OCI-LY7 (cell line): Measurements from ENCODE around the gene SKAP2. TPM values are rescaled to one million over a fixed set of nuclear protein-coding genes. Genes with fewer than 3 reads are reported as not detected.

ENCODE experiments used
- BruUV-seq: library from RNA; stranded (reverse); fragments of 400-500 nt; replicated peaks from 2 replicates; lab custom pipeline; 2021; lab: Mats Ljungman, UMichigan
- CTCF ChIA-PET: fragments of 300-600 bp; sonication (Branson Sonifier 250); formaldehyde crosslinking; loops from one replicate; lab custom pipeline; 2022; ENCODE audit warnings: antibody characterized with exemption; ENCODE audit not compliant: unreplicated experiment; lab: Charles Lee
- POLR2A ChIA-PET: fragments of 300-600 bp; sonication (Branson Sonifier 250); formaldehyde crosslinking; loops from one replicate; lab custom pipeline; 2022; ENCODE audit warnings: antibody characterized with exemption; lab: Charles Lee
- DNase-seq: peaks from one replicate; pipeline ENCODE4 v3.0.0-alpha.2; 2015; ENCODE audit warnings: low spot score
- H2AFZ ChIP-seq: fragments of 200-600 bp; sonication (generic), shearing (Covaris generic); 2 replicates; pipeline ENCODE4 v1.6.1; 2014; ENCODE audit warnings: mild to moderate bottlenecking, antibody characterized with exemption, low read length, moderate library complexity
- H3K27ac ChIP-seq: fragments of 200-600 bp; sonication (generic); 2 replicates; pipeline ENCODE4 v1.5.1; 2014; ENCODE audit warnings: mixed run types, low read depth, mild to moderate bottlenecking, moderate library complexity, low read length, inconsistent platforms; ENCODE audit not compliant: poor library complexity, severe bottlenecking
- H3K36me3 ChIP-seq: fragments of 200-600 bp; sonication (generic); 2 replicates; pipeline ENCODE4 v1.6.1; 2014; ENCODE audit warnings: mild to moderate bottlenecking, antibody characterized with exemption, low read length, moderate library complexity, mixed read lengths; ENCODE audit not compliant: insufficient read depth
- H3K4me1 ChIP-seq: fragments of 200-600 bp; sonication (generic); 2 replicates; pipeline ENCODE4 v1.5.1; 2014; ENCODE audit warnings: mild to moderate bottlenecking, low read length; ENCODE audit not compliant: insufficient read depth, poor library complexity, severe bottlenecking
- H3K4me2 ChIP-seq: fragments of 200-600 bp; sonication (generic); 2 replicates; pipeline ENCODE4 v1.6.1; 2014; ENCODE audit warnings: mild to moderate bottlenecking, low read length
- H3K4me3 ChIP-seq: fragments of 200-600 bp; sonication (generic); 2 replicates; pipeline ENCODE4 v1.5.1; 2014; ENCODE audit warnings: mild to moderate bottlenecking, low read depth, low read length; ENCODE audit not compliant: poor library complexity, severe bottlenecking
- H3K79me2 ChIP-seq: fragments of 200-600 bp; sonication (generic); 2 replicates; pipeline ENCODE4 v1.6.1; 2016; ENCODE audit warnings: low read depth, mild to moderate bottlenecking, low read length, moderate library complexity, mixed read lengths; ENCODE audit not compliant: insufficient read depth
- H3K9me2 ChIP-seq: fragments of 200-600 bp; sonication (generic); 2 replicates; pipeline ENCODE4 v1.6.1; 2016; ENCODE audit warnings: mild to moderate bottlenecking, low read length, mixed read lengths; ENCODE audit not compliant: insufficient read depth
- H3K9me3 ChIP-seq: fragments of 200-600 bp; sonication (generic); 2 replicates; pipeline ENCODE4 v1.6.1; 2014; ENCODE audit warnings: mild to moderate bottlenecking, mixed run types, low read length, mixed read lengths
- H4K20me1 ChIP-seq: fragments of 200-600 bp; sonication (generic); 2 replicates; pipeline ENCODE4 v1.6.1; 2014; ENCODE audit warnings: mild to moderate bottlenecking, antibody characterized with exemption, low read length, moderate library complexity, mixed read lengths; ENCODE audit not compliant: insufficient read depth
- CTCF ChIP-seq: fragments of 200-600 bp; sonication (generic); conservative IDR thresholded peaks from 2 replicates; pipeline ENCODE4 v1.5.1; 2014; ENCODE audit warnings: mild to moderate bottlenecking, antibody characterized with exemption, low read length, moderate library complexity, mixed read lengths
- EZH2phosphoT487 ChIP-seq: fragments of 200-600 bp; sonication (generic); IDR thresholded peaks from 2 replicates; pipeline ENCODE4 v1.6.1; 2018; ENCODE audit warnings: low read depth, borderline replicate concordance, mild to moderate bottlenecking, mixed run types, antibody characterized with exemption, low read length, moderate library complexity, mixed read lengths
- intact Hi-C: fragments of 100-400 bp; cut with micrococcal nuclease; formaldehyde crosslinking; loops from one replicate; pipeline ENCODE4 v1.10.0; 2022; ENCODE audit not compliant: unreplicated experiment
- total RNA-seq, 2 experiments: library from RNA; depleted of rRNA in 1 of 2; stranded (reverse); fragments of >200 nt in 1 of 2; shearing (Covaris generic) in 1 of 2; gene quantifications; 2 replicates each; pipeline ENCODE4 v1.2.3, GENCODE V29; 2014 to 2022

The SKAP2 gene
- total RNA-seq, 2 experiments from 2014 or later: 15.5 to 54.8 TPM

GRCh38 chr7:26664274-26664673 is 200.1 kb downstream of the SKAP2 start:
- Histone ChIP-seq H3K36me3 (no peaks in the 10 kb centered on the region), H3K79me2 (no peaks in the 10 kb centered on the region), H3K27ac (no peak overlapping the region), H3K9me2 (no peaks in the 10 kb centered on the region), H3K4me2 (no peak overlapping the region), H2AFZ (no peak overlapping the region), H3K9me3 (no peaks in the 10 kb centered on the region), H3K4me3 (no peak overlapping the region), H4K20me1 (no peaks in the 10 kb centered on the region), H3K4me1 (no peaks in the 10 kb centered on the region)
- no peak for DNase-seq
- intact Hi-C loops: no loop called here
- no peak for TF ChIP-seq CTCF
- TF ChIP-seq EZH2phosphoT487: no peak
- POLR2A ChIA-PET: interaction anchor here (0.7 kb wide), 1 partner anchor 86 kb away, joined by 3 read pairs; no protein-coding TSS in a partner anchor
- CTCF ChIA-PET: no interaction called here
- no TSS peak for BruUV-seq

- no peak for TF ChIP-seq CTCF
- TF ChIP-seq EZH2phosphoT487: no peak
- ChIA-PET CTCF (no interaction called here), POLR2A (interaction anchor here (0.7 to 0.9 kb wide), 2 partner anchors 17 to 86 kb away, joined by 3 read pairs; no protein-coding TSS in a partner anchor)
- Histone ChIP-seq H3K79me2 (no peaks in the 10 kb centered on the region), H3K27ac (no peak overlapping the region), H3K36me3 (no peaks in the 10 kb centered on the region), H2AFZ (no peak overlapping the region), H3K4me2 (no peak overlapping the region), H3K9me3 (no peaks in the 10 kb centered on the region), H3K4me1 (no peaks in the 10 kb centered on the region), H4K20me1 (no peaks in the 10 kb centered on the region), H3K4me3 (no peak overlapping the region), H3K9me2 (no peaks in the 10 kb centered on the region)
- intact Hi-C loops: no loop called here
- no TSS peak for BruUV-seq
- DNase-seq: no peak
These were observed 200.5 kb downstream of the SKAP2 start for GRCh38 chr7:26663874-26664273.

- Histone ChIP-seq H3K79me2 (no peaks in the 10 kb centered on the region), H3K9me2 (no peaks in the 10 kb centered on the region), H3K27ac (no peak overlapping the region), H3K4me3 (no peak overlapping the region), H4K20me1 (no peaks in the 10 kb centered on the region), H3K4me2 (no peak overlapping the region), H3K36me3 (no peaks in the 10 kb centered on the region), H2AFZ (no peak overlapping the region), H3K9me3 (no peaks in the 10 kb centered on the region), H3K4me1 (no peaks in the 10 kb centered on the region)
- ChIA-PET POLR2A (no interaction called here), CTCF (no interaction called here)
- no TSS peak for BruUV-seq
- intact Hi-C loops: no loop called here
- no peak for DNase-seq
- TF ChIP-seq EZH2phosphoT487: no peak
- no peak for TF ChIP-seq CTCF
These were observed 201.7 kb downstream of the SKAP2 start for GRCh38 chr7:26662646-26663045.
